ENCODE results near the gene CRLF1. TPM values are rescaled to one million over a fixed set of nuclear protein-coding genes. Genes with fewer than 3 reads are reported as not detected.

Gene CRLF1
- total and polyA plus RNA-seq, 2 experiments from 2014 or later: 18.1 to 19.7 TPM

GRCh38 chr19:18590273-18591272 is 16.0 kb downstream of the CRLF1 start (continued):
- TF ChIP-seq NANOG (IDR thresholded peaks at IDR 0.05; ENCODE audit: borderline replicate concordance): no peak

GRCh38 chr19:18589380-18590272 is 17.0 kb downstream of the CRLF1 start:
- H3K36me3 Mint-ChIP-seq (ENCODE audit: low read depth): peaks cover 17% of the 10 kb centered on the region
- H3F3A ChIP-seq (replicated peaks; ENCODE audit: low read depth): peaks cover 35% of the 10 kb centered on the region
- H3K27me3 Mint-ChIP-seq (ENCODE audit: insufficient read depth, low read depth, poor library complexity): peaks cover 34% of the 10 kb centered on the region
- H3K4me3 Mint-ChIP-seq: peak overlapping the region; percentile 86
- H3K4me1 ChIP-seq (ENCODE audit: insufficient read depth): peaks cover 17% of the 10 kb centered on the region
- H3K9me2 ChIP-seq (ENCODE audit: insufficient read depth): no peaks in the 10 kb centered on the region
- no peaks in the 10 kb centered on the region for H3K27me3 ChIP-seq (ENCODE audit: insufficient read depth)
- peak overlapping the region; percentile 99 for H3K27ac Mint-ChIP-seq
- H3K79me2 ChIP-seq (replicated peaks; ENCODE audit: insufficient read depth): peaks cover 3% of the 10 kb centered on the region; the same call in 1 of the 2 replicates
- DNase-seq (ENCODE audit: low spot score) (peak; percentile 88), ATAC-seq (peak; percentile 21)
- H3K4me3 ChIP-seq: peak overlapping the region; percentile 91
- H3K4me2 ChIP-seq: peak overlapping the region; percentile 75
- H3K36me3 ChIP-seq (ENCODE audit: insufficient read depth): no peaks in the 10 kb centered on the region; the same call in 1 of the 2 replicates
- H3K9me3 Mint-ChIP-seq: 0 out of 3 replicates have a peak, but pooled peaks cover 4% of the 10 kb centered on the region
- H3K27ac ChIP-seq (ENCODE audit: low read depth): peak overlapping the region; percentile 89
- no peaks in the 10 kb centered on the region; the same call in 1 of the 2 replicates for H4K20me1 ChIP-seq (replicated peaks; ENCODE audit: insufficient read depth)
- peak overlapping the region; percentile 97; the same call in 1 of the 2 replicates for H2AFZ ChIP-seq
- H3K4me1 Mint-ChIP-seq: peaks cover 26% of the 10 kb centered on the region
- no peak for TF ChIP-seq NANOG (IDR thresholded peaks at IDR 0.05; ENCODE audit: borderline replicate concordance)
- no peak for TF ChIP-seq EZH2 (IDR thresholded peaks at IDR 0.05; ENCODE audit: low read depth, unreplicated experiment)
- no peak for TF ChIP-seq STAT1 (IDR thresholded peaks at IDR 0.05; ENCODE audit: unreplicated experiment)
- 0 out of 2 replicates have a peak, but pooled peaks have one; percentile 7 for TF ChIP-seq CREB1 (CRISPR knock-in tag; IDR thresholded peaks at IDR 0.05; ENCODE audit: low read depth)
- no peak for TF ChIP-seq JUNB (IDR thresholded peaks at IDR 0.05; ENCODE audit: unreplicated experiment)
- TF ChIP-seq ZNF462 (CRISPR knock-in tag; IDR thresholded peaks at IDR 0.05): no peak
- TF ChIP-seq EZH2phosphoT487 (IDR thresholded peaks at IDR 0.05; ENCODE audit: unreplicated experiment): no peak
- TF ChIP-seq CTCF (conservative IDR thresholded peaks at IDR 0.05; ENCODE audit: low read depth in 2 of 2): no peak
- no peak for TF ChIP-seq REST (IDR thresholded peaks at IDR 0.05; ENCODE audit: unreplicated experiment)
